ENCODE measurements around the gene UBE3B. TPM values are rescaled to one million over a fixed set of nuclear protein-coding genes. Genes with fewer than 3 reads are reported as not detected.

The UBE3B gene
- total RNA-seq, 2 experiments from 2014 or later: 32.0 to 34.1 TPM

GRCh38 chr12:109573914-109574244 lies 96.4 kb downstream of the UBE3B start:
- peak overlapping the region; percentile 86 for H3K4me3 Mint-ChIP-seq
- ATAC-seq (no peak), DNase-seq (no peak)
- ChIA-PET POLR2A (interaction anchor here (0.9 to 1.4 kb wide), 5 partner anchors 12 to 895 kb away, joined by 3 to 4 read pairs (median 3); partner anchors contain the start of genes FAM216A, GPN3, KCTD10 and UBE3B), CTCF (interaction anchor here (0.8 to 3.0 kb wide), 7 partner anchors 21 to 271 kb away, joined by 3 to 17 read pairs (median 3); no protein-coding TSS in a partner anchor)
- peaks cover 26% of the 10 kb centered on the region for H3K36me3 Mint-ChIP-seq (ENCODE audit: low read depth)
- no peaks in the 10 kb centered on the region for H3K27me3 Mint-ChIP-seq (ENCODE audit: low read depth)
- peaks cover 26% of the 10 kb centered on the region for H3K4me1 Mint-ChIP-seq (ENCODE audit: low read depth)
- peak overlapping the region; percentile 97 for H3K27ac Mint-ChIP-seq
- H3K9me3 Mint-ChIP-seq (ENCODE audit: insufficient read depth): no peaks in the 10 kb centered on the region

DNA sequence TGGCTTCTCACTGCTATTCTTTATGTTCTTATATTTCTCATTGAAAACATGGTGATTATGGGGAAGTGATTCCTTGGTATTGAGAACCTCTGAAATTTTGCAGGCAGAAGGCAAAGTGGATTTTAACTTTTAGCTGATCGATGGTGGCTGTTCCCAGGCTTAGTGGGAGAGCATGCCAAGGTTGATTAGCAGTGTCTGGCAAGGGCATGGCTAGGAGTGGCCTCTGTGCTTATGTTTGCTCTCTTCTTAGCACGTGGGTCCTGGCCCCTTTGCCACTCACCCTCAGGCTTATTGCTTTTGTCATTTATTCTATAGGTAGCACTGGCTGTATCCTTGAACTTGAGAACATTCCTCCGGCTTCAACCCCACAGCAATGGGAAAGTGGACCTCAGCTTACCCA lies 98.2 kb downstream of the UBE3B start:
- CTCF ChIA-PET: interaction anchor here (1.2 kb wide), 1 partner anchor 22 kb away, joined by 5 read pairs; no protein-coding TSS in a partner anchor
- POLR2A ChIA-PET: no interaction called here
- Mint-ChIP-seq H3K9me3 (ENCODE audit: insufficient read depth) (no peaks in the 10 kb centered on the region), H3K4me3 (no peak overlapping the region), H3K27me3 (ENCODE audit: low read depth) (no peaks in the 10 kb centered on the region), H3K4me1 (ENCODE audit: low read depth) (peaks cover 22% of the 10 kb centered on the region), H3K36me3 (ENCODE audit: low read depth) (peaks cover 33% of the 10 kb centered on the region), H3K27ac (no peak overlapping the region)
- DNase-seq (no peak), ATAC-seq (no peak)

- POLR2A ChIA-PET: no interaction called here
- H3K36me3 Mint-ChIP-seq (ENCODE audit: low read depth): peaks cover 35% of the 10 kb centered on the region
- no peak overlapping the region for H3K27ac Mint-ChIP-seq
- DNase-seq: no peak
- peaks cover 22% of the 10 kb centered on the region for H3K4me1 Mint-ChIP-seq (ENCODE audit: low read depth)
- CTCF ChIA-PET: no interaction called here
- no peak overlapping the region for H3K4me3 Mint-ChIP-seq
- no peaks in the 10 kb centered on the region for H3K9me3 Mint-ChIP-seq (ENCODE audit: insufficient read depth)
- ATAC-seq: no peak
- no peaks in the 10 kb centered on the region for H3K27me3 Mint-ChIP-seq (ENCODE audit: low read depth)
These were observed 99.9 kb downstream of the UBE3B start for GRCh38 chr12:109577311-109577710.

DNA sequence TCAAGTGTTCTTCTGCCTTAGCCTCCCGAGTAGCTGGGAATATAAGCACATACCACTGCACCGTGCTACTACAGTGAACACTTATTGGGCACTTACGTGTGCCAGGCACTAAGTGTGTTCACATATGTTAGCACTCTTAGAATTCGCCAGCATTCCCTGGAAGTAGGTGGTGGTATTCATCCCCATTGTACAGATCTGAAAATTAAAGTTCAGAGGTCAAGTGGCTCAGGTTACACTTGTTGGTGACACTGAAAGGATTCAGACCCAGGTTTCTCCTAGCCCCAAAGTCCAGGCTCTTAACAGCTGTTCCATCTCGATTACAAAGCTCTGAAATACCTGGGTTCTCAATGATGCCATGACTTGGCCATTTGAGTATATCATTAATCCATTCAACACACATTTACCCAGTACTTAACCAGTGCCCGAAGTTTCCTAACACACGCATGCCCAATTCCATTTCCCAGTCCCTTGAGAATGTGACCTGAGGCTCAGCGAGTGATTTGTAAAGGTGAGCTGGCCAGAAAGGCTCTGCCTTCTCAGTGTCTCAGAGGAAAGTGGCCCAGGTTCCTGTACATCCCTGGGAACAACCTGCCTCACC lies 101.0 kb downstream of the UBE3B start:
- no peak overlapping the region for H3K4me3 Mint-ChIP-seq
- H3K27ac Mint-ChIP-seq: no peak overlapping the region
- no peaks in the 10 kb centered on the region for H3K9me3 Mint-ChIP-seq (ENCODE audit: insufficient read depth)
- peaks cover 12% of the 10 kb centered on the region for H3K4me1 Mint-ChIP-seq (ENCODE audit: low read depth)
- H3K36me3 Mint-ChIP-seq (ENCODE audit: low read depth): peaks cover 35% of the 10 kb centered on the region
- POLR2A ChIA-PET: no interaction called here
- no peak for ATAC-seq
- CTCF ChIA-PET: no interaction called here
- H3K27me3 Mint-ChIP-seq (ENCODE audit: low read depth): no peaks in the 10 kb centered on the region
- DNase-seq: no peak

DNA sequence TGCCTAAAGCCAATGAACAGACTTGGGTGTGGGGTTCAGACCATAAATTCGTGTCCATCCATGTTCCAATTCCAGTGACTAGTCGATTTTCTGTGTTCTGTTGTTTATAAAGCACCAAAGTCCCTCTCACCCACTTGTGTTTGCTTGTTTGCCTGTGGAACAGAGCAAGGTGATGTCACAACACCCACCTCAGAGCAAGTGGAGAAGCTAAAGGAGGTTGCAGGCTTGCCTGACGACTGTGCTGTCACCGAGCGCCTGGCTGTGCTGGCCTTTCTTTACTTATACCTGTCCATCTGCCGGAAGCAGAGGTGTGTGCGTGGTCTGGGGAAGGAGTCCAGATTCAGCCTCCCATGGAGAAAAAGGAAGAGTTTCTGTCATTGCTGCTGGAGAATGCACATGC lies 102.2 kb downstream of the UBE3B start:
- ChIA-PET CTCF (no interaction called here), POLR2A (no interaction called here)
- no peak for ATAC-seq
- Mint-ChIP-seq H3K9me3 (ENCODE audit: insufficient read depth) (no peaks in the 10 kb centered on the region), H3K36me3 (ENCODE audit: low read depth) (peaks cover 39% of the 10 kb centered on the region), H3K27me3 (ENCODE audit: low read depth) (no peaks in the 10 kb centered on the region), H3K4me3 (no peak overlapping the region), H3K27ac (no peak overlapping the region), H3K4me1 (ENCODE audit: low read depth) (peaks cover 6% of the 10 kb centered on the region)
- no peak for DNase-seq

- H3K4me1 Mint-ChIP-seq (ENCODE audit: low read depth): no peaks in the 10 kb centered on the region
- H3K36me3 Mint-ChIP-seq (ENCODE audit: low read depth): peaks cover 38% of the 10 kb centered on the region
- DNase-seq (no peak), ATAC-seq (no peak)
- POLR2A ChIA-PET: no interaction called here
- H3K9me3 Mint-ChIP-seq (ENCODE audit: insufficient read depth): no peaks in the 10 kb centered on the region
- CTCF ChIA-PET: no interaction called here
- no peaks in the 10 kb centered on the region for H3K27me3 Mint-ChIP-seq (ENCODE audit: low read depth)
- no peak overlapping the region for H3K4me3 Mint-ChIP-seq
- no peak overlapping the region for H3K27ac Mint-ChIP-seq
These were observed 102.8 kb downstream of the UBE3B start for GRCh38 chr12:109580272-109580671.

DNA sequence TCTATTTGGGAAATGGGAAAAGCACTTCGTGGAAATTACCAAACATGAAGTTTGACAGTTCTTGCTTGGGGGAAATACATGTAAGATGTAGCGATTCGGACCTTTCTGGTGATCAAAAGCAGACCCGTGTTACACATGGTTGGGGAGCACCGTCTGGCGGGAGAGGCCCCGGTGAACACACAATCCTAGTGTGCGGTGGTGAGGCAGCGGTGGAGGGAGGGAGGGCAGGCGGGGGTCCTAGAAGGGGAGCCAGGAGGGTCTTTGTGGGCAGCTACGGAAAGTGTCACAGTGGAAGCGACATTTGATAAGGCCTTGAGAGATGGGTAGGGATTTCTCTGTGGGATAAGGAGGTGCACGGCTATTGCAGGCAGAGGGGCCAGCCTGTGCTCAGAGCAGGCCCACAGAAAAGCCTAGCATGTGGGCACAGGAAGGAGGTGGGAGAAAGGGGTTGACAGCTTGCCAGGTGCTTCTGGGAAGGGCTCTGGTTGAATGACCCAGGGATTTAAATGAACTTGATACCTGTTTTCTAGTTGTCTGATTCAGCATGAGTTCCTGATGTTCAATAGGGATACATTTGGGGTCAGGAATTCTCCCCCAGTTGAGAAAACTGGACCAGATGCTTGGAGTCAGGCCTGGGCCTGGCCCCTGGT lies 103.4 kb downstream of the UBE3B start:
- Mint-ChIP-seq H3K27me3 (ENCODE audit: low read depth) (no peaks in the 10 kb centered on the region), H3K27ac (no peak overlapping the region), H3K9me3 (ENCODE audit: insufficient read depth) (no peaks in the 10 kb centered on the region), H3K36me3 (ENCODE audit: low read depth) (peaks cover 38% of the 10 kb centered on the region), H3K4me1 (ENCODE audit: low read depth) (no peaks in the 10 kb centered on the region), H3K4me3 (no peak overlapping the region)
- CTCF ChIA-PET: no interaction called here
- POLR2A ChIA-PET: no interaction called here
- ATAC-seq (no peak), DNase-seq (no peak)

DNA sequence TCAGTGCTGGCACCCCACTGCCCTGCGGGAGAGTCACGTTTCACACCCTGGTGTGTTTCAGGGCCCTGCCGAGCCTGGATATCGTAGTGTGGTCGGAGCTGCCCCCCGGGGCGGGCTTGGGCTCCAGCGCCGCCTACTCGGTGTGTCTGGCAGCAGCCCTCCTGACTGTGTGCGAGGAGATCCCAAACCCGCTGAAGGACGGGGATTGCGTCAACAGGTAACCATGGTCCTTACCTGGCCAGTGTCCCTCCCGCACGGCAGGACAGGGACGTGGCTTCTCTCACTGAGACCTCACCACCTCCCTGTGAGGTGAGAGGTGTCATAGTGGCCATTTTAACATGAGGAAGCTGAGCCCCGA lies 103.9 kb downstream of the UBE3B start:
- DNase-seq (no peak), ATAC-seq (no peak)
- no peaks in the 10 kb centered on the region for H3K27me3 Mint-ChIP-seq (ENCODE audit: low read depth)
- no peaks in the 10 kb centered on the region for H3K9me3 Mint-ChIP-seq (ENCODE audit: insufficient read depth)
- ChIA-PET CTCF (interaction anchor here (1.5 kb wide), 1 partner anchor 17 kb away, joined by 6 read pairs; no protein-coding TSS in a partner anchor), POLR2A (no interaction called here)
- H3K4me1 Mint-ChIP-seq (ENCODE audit: low read depth): no peaks in the 10 kb centered on the region
- H3K4me3 Mint-ChIP-seq: no peak overlapping the region
- H3K36me3 Mint-ChIP-seq (ENCODE audit: low read depth): peaks cover 36% of the 10 kb centered on the region
- no peak overlapping the region for H3K27ac Mint-ChIP-seq

DNA sequence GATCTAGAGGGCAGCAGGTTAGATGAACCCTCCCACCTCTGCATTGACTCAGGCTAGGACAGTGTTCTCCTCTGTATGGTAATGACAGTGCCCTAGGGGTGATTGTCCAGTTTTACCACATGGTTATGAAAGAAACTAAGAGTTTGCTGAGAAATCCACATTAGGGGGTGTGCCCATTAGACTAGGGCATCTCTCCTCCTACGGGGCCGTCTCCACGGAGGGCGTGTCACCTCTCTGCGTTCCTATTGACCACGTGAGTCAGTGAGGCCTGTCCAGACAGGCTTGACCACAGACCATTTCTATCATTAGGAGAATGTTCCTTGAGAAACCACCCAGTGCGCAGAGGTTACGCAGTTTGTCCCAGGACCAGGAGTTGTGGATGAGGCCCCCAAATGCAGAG lies 104.4 kb downstream of the UBE3B start:
- ATAC-seq (no peak), DNase-seq (no peak)
- H3K4me1 Mint-ChIP-seq (ENCODE audit: low read depth): no peaks in the 10 kb centered on the region
- POLR2A ChIA-PET: no interaction called here
- H3K27ac Mint-ChIP-seq: no peak overlapping the region
- CTCF ChIA-PET: interaction anchor here (1.5 kb wide), 1 partner anchor 16 kb away, joined by 6 read pairs; no protein-coding TSS in a partner anchor
- no peaks in the 10 kb centered on the region for H3K27me3 Mint-ChIP-seq (ENCODE audit: low read depth)
- H3K9me3 Mint-ChIP-seq (ENCODE audit: insufficient read depth): no peaks in the 10 kb centered on the region
- H3K36me3 Mint-ChIP-seq (ENCODE audit: low read depth): peaks cover 37% of the 10 kb centered on the region
- no peak overlapping the region for H3K4me3 Mint-ChIP-seq

DNA sequence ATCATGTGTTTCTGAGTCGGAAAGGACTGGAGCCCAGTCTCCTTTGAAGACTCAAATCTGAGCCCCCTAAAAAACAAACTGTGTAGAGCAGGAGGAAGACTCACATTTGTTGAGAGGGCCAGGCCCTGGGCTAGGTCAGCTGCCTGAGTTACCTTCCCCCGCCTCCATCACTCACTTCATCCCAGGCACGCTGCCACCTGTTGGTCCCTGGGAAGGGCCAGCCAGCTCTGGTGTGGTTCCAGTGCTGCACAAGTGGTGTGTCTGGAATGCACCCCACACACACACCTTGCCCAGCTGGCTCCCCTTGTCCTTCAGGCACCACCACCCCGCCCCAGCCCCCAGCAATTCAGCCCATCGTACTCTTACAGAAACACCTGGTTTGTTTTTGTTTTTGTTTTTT lies 105.2 kb downstream of the UBE3B start:
- Mint-ChIP-seq H3K4me1 (ENCODE audit: low read depth) (no peaks in the 10 kb centered on the region), H3K36me3 (ENCODE audit: low read depth) (peaks cover 32% of the 10 kb centered on the region), H3K4me3 (no peak overlapping the region), H3K9me3 (ENCODE audit: insufficient read depth) (no peaks in the 10 kb centered on the region), H3K27ac (no peak overlapping the region), H3K27me3 (ENCODE audit: low read depth) (no peaks in the 10 kb centered on the region)
- ChIA-PET POLR2A (no interaction called here), CTCF (interaction anchor here (1.5 kb wide), 1 partner anchor 15 kb away, joined by 6 read pairs; no protein-coding TSS in a partner anchor)
- ATAC-seq (no peak), DNase-seq (no peak)

- Mint-ChIP-seq H3K27ac (no peak overlapping the region), H3K9me3 (ENCODE audit: insufficient read depth) (no peaks in the 10 kb centered on the region), H3K4me3 (no peak overlapping the region), H3K27me3 (ENCODE audit: low read depth) (no peaks in the 10 kb centered on the region), H3K36me3 (ENCODE audit: low read depth) (peaks cover 26% of the 10 kb centered on the region), H3K4me1 (ENCODE audit: low read depth) (no peaks in the 10 kb centered on the region)
- CTCF ChIA-PET: interaction anchor here (3.8 kb wide), 1 partner anchor 14 kb away, joined by 17 read pairs; no protein-coding TSS in a partner anchor
- DNase-seq (no peak), ATAC-seq (no peak)
- POLR2A ChIA-PET: no interaction called here
These were observed 106.3 kb downstream of the UBE3B start for GRCh38 chr12:109583733-109584132.
